BE2C (cell line): ENCODE results near the gene CLASP1.
"Not testable (repeated sequence)": the region's sequence is repeated elsewhere in the genome, so short reads cannot be mapped to it uniquely, and the experiment has no call there.

ENCODE experiments used
- DNase-seq: peaks from one replicate; pipeline ENCODE4 v3.0.0-alpha.2; 2020
- H3K27me3 ChIP-seq: fragments of 250-450 bp; sonication (Bioruptor Pico); 2 replicates; pipeline ENCODE4 v1.5.1; 2020; ENCODE audit warnings: mild to moderate bottlenecking
- H3K36me3 ChIP-seq: fragments of 250-450 bp; sonication (Bioruptor Pico); 2 replicates; pipeline ENCODE4 v1.5.1; 2020; ENCODE audit warnings: mild to moderate bottlenecking
- H3K4me1 ChIP-seq: fragments of 250-450 bp; sonication (Bioruptor Pico); 2 replicates; pipeline ENCODE4 v1.5.1; 2020
- H3K4me3 ChIP-seq: 2 replicates; pipeline ENCODE4 v1.5.1; 2011; ENCODE audit warnings: low read depth, low read length
- H3K9me3 ChIP-seq: fragments of 250-450 bp; sonication (Bioruptor Pico); 2 replicates; pipeline ENCODE4 v1.5.1; 2020
- CTCF ChIP-seq: IDR thresholded peaks from 2 replicates; pipeline ENCODE4 v1.5.1; 2012; ENCODE audit warnings: mild to moderate bottlenecking, low read depth, low read length

CLASP1 gene

GRCh38 chr2:121309801-121310200 lies 339.5 kb downstream of the CLASP1 start:
- Histone ChIP-seq H3K4me1 (no peaks in the 10 kb centered on the region), H3K4me3 (no peak overlapping the region), H3K9me3 (no peaks in the 10 kb centered on the region), H3K27me3 (no peaks in the 10 kb centered on the region), H3K36me3 (no peaks in the 10 kb centered on the region)
- TF ChIP-seq CTCF: no peak
- no peak for DNase-seq

- H3K36me3 ChIP-seq: no peaks in the 10 kb centered on the region
- H3K9me3 ChIP-seq: no peaks in the 10 kb centered on the region
- H3K4me3 ChIP-seq: no peak overlapping the region
- no peaks in the 10 kb centered on the region for H3K4me1 ChIP-seq
- TF ChIP-seq CTCF: no peak
- no peak for DNase-seq
- H3K27me3 ChIP-seq: no peaks in the 10 kb centered on the region
Measured at GRCh38 chr2:121309323-121309722, 339.9 kb downstream of the CLASP1 start.

DNA sequence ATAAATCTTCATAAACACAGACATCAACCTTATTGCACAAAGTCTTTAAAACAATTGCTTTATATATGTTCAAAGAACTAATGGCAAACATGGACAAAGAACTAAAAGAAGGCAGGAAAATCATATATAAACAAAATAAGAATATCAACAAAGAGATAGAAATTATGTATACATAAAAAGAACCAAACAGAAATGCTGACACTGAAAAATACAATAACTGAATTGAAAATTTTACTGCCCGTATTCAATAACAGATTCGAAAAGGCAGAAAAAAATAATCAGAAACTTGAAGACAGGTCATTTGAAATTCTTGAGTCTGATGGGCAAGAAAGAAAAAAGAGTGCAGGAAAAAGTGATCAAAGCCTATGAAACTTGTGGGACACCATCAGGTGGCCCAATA lies 342.2 kb downstream of the CLASP1 start:
- no peak overlapping the region for H3K4me3 ChIP-seq
- DNase-seq: no peak

DNA sequence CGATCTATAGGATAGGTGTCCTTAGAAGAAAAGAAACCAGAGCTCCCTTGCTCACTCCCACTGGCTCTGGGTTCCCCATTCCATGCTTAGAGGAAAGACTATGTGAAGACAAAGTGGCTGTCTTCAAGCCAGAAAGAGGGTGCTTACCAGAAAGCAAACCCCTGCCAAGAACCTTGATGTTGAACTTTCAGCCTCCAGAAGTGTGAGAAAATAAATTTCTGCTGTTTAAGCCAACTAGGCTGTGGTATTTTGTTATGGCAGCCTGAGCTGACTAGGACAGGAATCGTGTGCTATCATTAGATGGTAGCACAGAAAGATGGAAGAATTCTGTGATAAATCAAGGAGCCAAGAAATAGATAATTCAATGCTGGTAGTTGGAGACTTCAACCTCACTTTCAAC lies 344.3 kb downstream of the CLASP1 start:
- no peak for DNase-seq
- no peak for TF ChIP-seq CTCF
- Histone ChIP-seq H3K4me1 (no peaks in the 10 kb centered on the region), H3K9me3 (no peaks in the 10 kb centered on the region), H3K36me3 (no peaks in the 10 kb centered on the region), H3K27me3 (no peaks in the 10 kb centered on the region), H3K4me3 (no peak overlapping the region)

More for the DNA sequence above, 342.2 kb downstream of the CLASP1 start:
- no peaks in the 10 kb centered on the region for H3K9me3 ChIP-seq
- no peaks in the 10 kb centered on the region for H3K27me3 ChIP-seq
- no peak for TF ChIP-seq CTCF
- H3K4me1 ChIP-seq: no peaks in the 10 kb centered on the region
- H3K36me3 ChIP-seq: no peaks in the 10 kb centered on the region

- Histone ChIP-seq H3K4me1 (no peaks in the 10 kb centered on the region), H3K36me3 (no peaks in the 10 kb centered on the region), H3K27me3 (no peaks in the 10 kb centered on the region), H3K4me3 (no peak overlapping the region), H3K9me3 (no peaks in the 10 kb centered on the region)
- no peak for TF ChIP-seq CTCF
- no peak for DNase-seq
Measured at GRCh38 chr2:121303531-121304263, 345.6 kb downstream of the CLASP1 start.

- not testable (repeated sequence) for H3K9me3 ChIP-seq, H3K36me3 ChIP-seq, H3K4me1 ChIP-seq, H3K4me3 ChIP-seq, DNase-seq, H3K27me3 ChIP-seq
Measured at GRCh38 chr2:121301190-121301589, 348.1 kb downstream of the CLASP1 start.
